NB4 (cell line): ENCODE measurements around the gene NPL.

ENCODE experiments used
- DNase-seq: peaks from one replicate; pipeline ENCODE4 v3.0.0; 2010; ENCODE audit warnings: low read depth
- H3K4me3 ChIP-seq: one replicate; pipeline ENCODE4 v1.5.1; 2011; ENCODE audit warnings: mild to moderate bottlenecking, low read depth, low read length, moderate library complexity
- CTCF ChIP-seq: IDR thresholded peaks from one replicate; pipeline ENCODE4 v1.5.1; 2012; ENCODE audit warnings: low read depth, low read length
- MAX ChIP-seq: IDR thresholded peaks from 2 replicates; pipeline ENCODE4 v1.6.1; 2011; ENCODE audit warnings: low read depth, low read length
- MYC ChIP-seq: IDR thresholded peaks from 2 replicates; pipeline ENCODE4 v1.6.1; 2011; ENCODE audit warnings: low read depth, low read length
- POLR2A ChIP-seq: IDR thresholded peaks from 2 replicates; pipeline ENCODE4 v1.6.1; 2011; ENCODE audit warnings: mild to moderate bottlenecking; ENCODE audit not compliant: insufficient read length; ENCODE audit errors: extremely low read depth

NPL gene

GRCh38 chr1:182834326-182834725, 44.8 kb downstream of the NPL start:
- H3K4me3 ChIP-seq = no peak overlapping the region
- no peak for DNase-seq
- TF ChIP-seq POLR2A (no peak), MYC (no peak), CTCF (no peak)

GRCh38 chr1:182835806-182836205, 46.2 kb downstream of the NPL start:
- TF ChIP-seq MAX = no peak
- TF ChIP-seq MYC = no peak
- no peak for TF ChIP-seq CTCF
- no peak for TF ChIP-seq POLR2A
- H3K4me3 ChIP-seq = no peak overlapping the region
- no peak for DNase-seq

- peak; percentile 95 for DNase-seq
- H3K4me3 ChIP-seq = peak within 1 kb of the TSS; percentile 87
- TF ChIP-seq POLR2A (peak; percentile 99), MAX (peak; percentile 59; the same call in 1 of the 2 replicates), CTCF (peak; percentile 6), MYC (peak; percentile 88)
Observed at GRCh38 chr1:182839209-182840066, 49.9 kb downstream of the NPL start, which contains the start of gene DHX9. DHX9 (plus strand) TSS chr1:182839347; CDS start chr1:182842567, 3,220 bp downstream.

GRCh38 chr1:182841368-182841988, 51.9 kb downstream of the NPL start:
- no peak for TF ChIP-seq POLR2A
- no peak for TF ChIP-seq MAX
- no peak for TF ChIP-seq MYC
- no peak for TF ChIP-seq CTCF
- peak; percentile 55 for DNase-seq
- H3K4me3 ChIP-seq = peak overlapping the region; percentile 87

- no peak for DNase-seq
- no peak for TF ChIP-seq POLR2A
- no peak for TF ChIP-seq MAX
- no peak for TF ChIP-seq CTCF
- no peak for TF ChIP-seq MYC
- peak overlapping the region; percentile 87 for H3K4me3 ChIP-seq
Observed at GRCh38 chr1:182842265-182842664, 52.7 kb downstream of the NPL start.
